Activated CD8-positive, alpha-beta memory T cell treated with anti-CD3 and anti-CD28 coated beads, Interleukin-2, amount 50 U/mL, for 1 hour (primary cell): Measurements from ENCODE around the gene BCL2L13.
"Not testable (repeated sequence)": the region's sequence is repeated elsewhere in the genome, so short reads cannot be mapped to it uniquely, and the experiment has no call there.

Source experiments
- DNase-seq: peaks from one replicate; pipeline ENCODE4 v3.0.0-alpha.2; 2020; ENCODE audit errors: extremely low read depth

Gene BCL2L13

GRCh38 chr22:17761138-17761488 is 122.6 kb downstream of the BCL2L13 start:
- DNase-seq: no peak

DNA sequence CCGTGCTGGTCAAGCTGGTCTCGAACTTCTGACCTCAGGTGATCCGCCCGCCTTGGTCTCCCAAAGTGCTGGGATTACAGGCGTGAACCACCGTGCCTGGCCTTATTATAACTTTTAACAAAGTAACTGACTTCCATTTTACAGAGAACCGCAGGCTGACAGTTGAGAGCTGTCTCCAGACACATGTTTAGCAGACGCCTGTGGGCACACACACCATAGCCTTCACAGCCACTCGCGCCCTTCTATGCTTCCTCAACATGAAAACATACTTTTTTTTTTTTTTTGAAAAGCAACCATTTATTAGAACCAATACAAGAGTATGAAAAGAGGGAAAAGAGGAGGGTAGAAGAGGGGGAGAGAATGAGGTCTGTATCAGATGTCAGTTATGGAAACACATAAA is 124.9 kb downstream of the BCL2L13 start:
- not testable (repeated sequence) for DNase-seq

- DNase-seq: no peak
Observed at GRCh38 chr22:17764036-17764435, 125.5 kb downstream of the BCL2L13 start.

DNA sequence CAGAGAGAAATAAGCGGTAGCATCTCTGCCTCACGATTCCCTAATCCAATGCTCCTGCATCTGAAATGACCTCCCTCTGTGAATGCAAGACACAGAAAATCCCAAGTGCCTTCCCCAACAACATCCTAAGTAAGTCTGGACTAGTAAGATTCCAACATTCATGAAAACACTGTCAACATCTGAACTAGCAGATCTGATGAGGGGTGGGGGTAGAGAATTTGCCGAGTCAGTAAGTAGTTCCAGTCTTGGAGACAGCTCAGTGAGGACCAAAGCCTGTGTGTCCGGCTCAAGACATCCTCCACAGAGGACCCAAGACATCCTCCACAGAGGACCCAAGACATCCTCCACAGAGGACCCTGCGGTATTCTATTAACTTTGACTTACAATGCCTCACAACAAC is 126.3 kb downstream of the BCL2L13 start:
- not testable (repeated sequence) for DNase-seq

GRCh38 chr22:17767233-17768065 is 128.9 kb downstream of the BCL2L13 start:
- no peak for DNase-seq

DNA sequence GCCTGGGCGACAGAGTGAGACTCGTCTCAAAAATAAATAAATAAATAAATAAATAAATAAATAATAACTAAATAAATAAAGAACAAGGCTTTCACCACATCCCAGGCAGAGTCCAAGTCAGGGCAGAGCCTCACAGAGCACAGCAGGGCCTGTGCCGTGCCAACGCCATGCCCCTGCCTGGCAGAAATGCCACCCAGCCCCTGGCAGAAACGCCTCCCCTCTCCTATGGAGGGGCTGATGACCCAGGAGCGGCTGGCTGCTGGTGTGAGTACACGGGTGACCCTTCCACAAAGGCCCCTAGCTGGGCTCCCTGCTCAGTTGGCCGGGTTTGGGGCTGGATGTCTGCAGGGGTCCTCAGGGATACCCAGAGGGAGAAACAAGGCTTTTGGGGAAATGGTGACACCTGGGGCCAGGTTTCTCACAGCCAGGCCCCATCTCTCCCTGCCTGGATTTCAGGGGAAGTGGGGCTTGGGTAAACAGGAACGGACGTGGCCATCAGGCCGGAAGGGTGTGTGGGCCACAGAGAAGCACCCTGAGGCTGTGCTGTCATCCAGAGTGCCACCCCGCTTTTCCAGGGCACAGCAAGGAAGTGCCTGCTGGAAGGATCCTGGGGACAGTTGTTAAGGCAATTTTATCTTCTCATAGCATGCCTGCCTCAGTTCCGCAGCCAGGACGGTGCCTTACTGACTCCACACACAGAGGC is 130.6 kb downstream of the BCL2L13 start:
- DNase-seq: no peak

- DNase-seq: no peak
Observed at GRCh38 chr22:17769716-17770082, 131.1 kb downstream of the BCL2L13 start.

DNA sequence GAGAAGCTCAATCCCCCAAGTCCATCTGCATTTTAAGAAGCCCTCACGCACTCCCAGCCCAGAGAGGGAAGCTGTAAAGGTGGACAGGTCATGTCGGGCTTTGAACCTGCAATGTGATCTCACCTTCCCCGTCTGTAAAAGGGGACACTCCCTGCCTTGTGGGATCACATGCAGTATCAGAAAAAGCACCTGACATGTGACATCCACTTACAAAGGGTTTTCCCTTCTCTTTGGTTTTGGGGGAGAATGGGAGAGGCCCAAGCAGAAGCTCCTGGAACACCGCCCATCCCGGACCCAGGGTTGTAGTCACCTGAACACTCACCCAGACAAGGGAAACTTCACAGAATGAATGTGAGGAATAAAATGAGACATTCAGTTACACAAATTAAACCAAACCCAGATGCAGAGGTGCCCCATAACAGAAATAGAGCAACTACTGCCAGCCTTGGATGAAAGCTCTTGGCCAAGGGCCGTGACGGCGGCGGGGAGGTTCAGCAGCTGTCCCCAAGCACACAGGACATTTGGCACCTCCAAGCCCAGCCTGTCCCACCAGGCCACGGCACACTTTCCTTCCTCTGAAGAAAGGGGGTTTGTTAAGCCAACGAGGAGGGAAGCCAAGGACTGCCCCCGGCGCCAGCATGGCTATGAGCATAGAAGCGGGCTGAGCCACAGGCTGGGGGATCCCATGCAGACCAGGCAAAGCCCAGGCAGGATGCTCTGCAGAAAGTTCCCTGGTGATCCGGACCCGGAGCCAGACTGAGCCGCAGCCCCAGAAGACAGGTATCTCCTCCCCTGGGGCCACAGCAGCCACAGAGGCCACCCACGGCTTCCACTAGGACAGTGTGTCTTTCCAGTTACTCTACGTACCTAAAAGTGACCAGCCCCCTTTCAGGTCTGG is 131.9 kb downstream of the BCL2L13 start:
- no peak for DNase-seq

GRCh38 chr22:17772249-17772957 is 133.8 kb downstream of the BCL2L13 start:
- no peak for DNase-seq

DNA sequence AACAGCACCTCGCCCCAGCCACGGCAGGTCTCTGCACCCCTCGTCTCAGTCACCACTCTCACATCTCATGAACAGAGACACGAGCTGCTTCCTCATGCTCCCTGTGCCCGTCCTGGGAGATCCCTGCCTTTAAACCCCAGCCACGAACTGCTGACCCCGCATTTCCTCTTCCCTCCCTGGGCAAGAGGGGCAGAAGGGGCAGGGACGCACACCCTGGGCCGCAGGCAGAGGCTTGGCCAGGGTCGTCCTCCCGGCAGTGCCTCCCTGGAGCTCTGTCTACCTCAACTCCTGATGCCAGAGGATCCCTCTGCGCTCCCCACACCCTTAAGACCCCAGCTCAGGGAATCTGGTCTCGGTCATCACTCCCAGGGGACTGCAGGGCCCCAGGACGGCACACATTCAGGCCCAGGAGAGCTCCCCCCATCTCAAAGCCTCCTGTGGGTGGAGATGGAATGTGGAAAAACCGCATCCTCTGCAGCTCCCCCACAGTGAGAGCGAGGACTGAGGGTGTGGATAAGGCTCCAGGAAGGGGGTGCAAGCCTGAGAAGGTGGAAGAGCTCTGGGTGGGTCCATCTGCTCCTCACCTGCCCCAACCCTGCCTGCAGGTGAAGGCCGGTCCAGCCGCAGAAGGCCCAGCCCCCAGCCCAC is 134.5 kb downstream of the BCL2L13 start:
- DNase-seq: no peak

DNA sequence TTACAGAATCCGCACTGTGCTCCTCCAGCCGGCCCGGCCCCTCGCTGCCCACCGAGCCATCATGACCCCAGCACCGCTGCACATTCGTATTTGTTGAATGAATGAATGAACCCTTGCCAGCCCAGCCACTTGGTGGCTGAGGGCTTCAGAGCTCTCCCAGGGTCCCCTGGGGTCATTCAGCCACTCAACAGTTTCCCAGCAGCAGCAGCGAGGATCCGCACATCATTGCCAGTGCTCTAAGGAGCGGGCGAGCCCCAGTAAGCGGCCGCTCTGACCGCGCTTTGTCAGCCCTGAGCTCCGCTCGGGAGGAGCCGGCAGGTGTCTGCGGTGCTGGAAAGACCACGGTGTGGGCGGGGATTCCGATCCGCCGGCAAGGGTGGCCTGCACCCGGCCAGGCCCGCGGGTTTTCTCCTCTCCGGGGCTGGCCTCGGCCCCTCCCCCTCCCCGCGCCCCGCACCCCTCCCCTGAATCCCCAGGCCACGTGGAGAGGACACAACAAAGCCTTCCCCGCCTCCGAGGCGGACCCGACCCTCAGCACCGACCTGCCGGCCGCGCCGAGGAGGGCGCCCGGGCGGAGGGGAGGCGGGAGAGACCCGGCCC is 135.1 kb downstream of the BCL2L13 start:
- DNase-seq: peak; percentile 26

- no peak for DNase-seq
Observed at GRCh38 chr22:17774206-17774925, 135.8 kb downstream of the BCL2L13 start, which contains the start of gene BID. BID (minus strand) TSS chr22:17774469; CDS start chr22:17750116, 24,353 bp downstream.

- no peak for DNase-seq
Observed at GRCh38 chr22:17774926-17775685, 136.5 kb downstream of the BCL2L13 start.

- no peak for DNase-seq
Observed at GRCh38 chr22:17775781-17776465, 137.4 kb downstream of the BCL2L13 start.

GRCh38 chr22:17777005-17777716 is 138.6 kb downstream of the BCL2L13 start:
- peak; percentile 38 for DNase-seq

GRCh38 chr22:17777717-17778044 is 139.1 kb downstream of the BCL2L13 start:
- DNase-seq: no peak

GRCh38 chr22:17778412-17778976 is 139.9 kb downstream of the BCL2L13 start:
- DNase-seq: no peak
